Keratinocyte (primary cell): Measurements from ENCODE around the gene TMEM87B. TPM values are rescaled to one million over a fixed set of nuclear protein-coding genes. Genes with fewer than 3 reads are reported as not detected.

ENCODE experiments used
- DNase-seq: peaks from one replicate; pipeline ENCODE4 v3.0.0-alpha.2; 2011; ENCODE audit warnings: low read depth, missing footprints, low spot score
- FAIRE-seq: peaks from 2 replicates; lab custom pipeline; 2011; peaks lifted over from hg19 to GRCh38; lab: Jason Lieb, UNC
- H2AFZ ChIP-seq: 2 replicates; pipeline ENCODE4 v1.6.0; 2012; ENCODE audit warnings: low read length, control low read depth, inconsistent platforms; ENCODE audit not compliant: control insufficient read depth
- H3K27ac ChIP-seq: 2 replicates; pipeline ENCODE4 v1.5.1; 2011; ENCODE audit warnings: low read length; ENCODE audit not compliant: control insufficient read depth, insufficient read depth
- H3K27me3 ChIP-seq: 3 replicates; pipeline ENCODE4 v1.6.0; 2011; ENCODE audit warnings: low read length; ENCODE audit not compliant: control insufficient read depth, insufficient read depth; ENCODE audit errors: extremely low read depth
- H3K36me3 ChIP-seq, 2 experiments: 2 replicates in 1 of 2; 3 replicates in 1 of 2; pipeline ENCODE4 v1.5.1; 2011; ENCODE audit warnings: low read length in 2 of 2, mild to moderate bottlenecking in 1 of 2; ENCODE audit not compliant: control insufficient read depth in 2 of 2, insufficient read depth in 2 of 2; ENCODE audit errors: extremely low read depth in 1 of 2
- H3K4me1 ChIP-seq: 3 replicates; pipeline ENCODE4 v1.5.1; 2011; ENCODE audit warnings: low read length; ENCODE audit not compliant: control insufficient read depth, insufficient read depth; ENCODE audit errors: extremely low read depth
- H3K4me2 ChIP-seq: 3 replicates; pipeline ENCODE4 v1.6.0; 2011; ENCODE audit warnings: low read depth, low read length; ENCODE audit not compliant: control insufficient read depth, insufficient read depth; ENCODE audit errors: extremely low read depth
- H3K4me3 ChIP-seq, 3 experiments: fragments of 200-600 bp in 1 of 3; sonication (generic) in 1 of 3; 2 replicates in 2 of 3; 3 replicates in 1 of 3; pipeline ENCODE4 v1.5.1; 2011 to 2016; ENCODE audit warnings: low read length in 3 of 3, mild to moderate bottlenecking in 3 of 3, control low read depth in 2 of 3, inconsistent platforms in 1 of 3, low read depth in 1 of 3, mixed read lengths in 1 of 3, mixed run types in 1 of 3, moderate library complexity in 1 of 3; ENCODE audit not compliant: control insufficient read depth in 2 of 3, insufficient read depth in 2 of 3; ENCODE audit errors: extremely low read depth in 1 of 3
- H3K79me2 ChIP-seq: 2 replicates; pipeline ENCODE4 v1.6.0; 2012; ENCODE audit warnings: low read length; ENCODE audit not compliant: control insufficient read depth, insufficient read depth
- H3K9ac ChIP-seq: 3 replicates; pipeline ENCODE4 v1.6.0; 2011; ENCODE audit warnings: low read length; ENCODE audit not compliant: control insufficient read depth, insufficient read depth; ENCODE audit errors: extremely low read depth
- H3K9me1 ChIP-seq: 3 replicates; pipeline ENCODE4 v1.6.0; 2011; ENCODE audit warnings: low read length; ENCODE audit not compliant: control insufficient read depth, insufficient read depth; ENCODE audit errors: extremely low read depth
- H3K9me3 ChIP-seq: 2 replicates; pipeline ENCODE4 v1.5.1; 2012; ENCODE audit warnings: low read depth, low read length; ENCODE audit not compliant: control insufficient read depth
- H4K20me1 ChIP-seq: 3 replicates; pipeline ENCODE4 v1.6.0; 2011; ENCODE audit warnings: low read length; ENCODE audit not compliant: control insufficient read depth, insufficient read depth; ENCODE audit errors: extremely low read depth
- CTCF ChIP-seq, 3 experiments: IDR thresholded peaks in 1 of 3; conservative IDR thresholded peaks in 1 of 3; optimal IDR thresholded peaks in 1 of 3; 2 replicates in 2 of 3; 3 replicates in 1 of 3; pipeline versions ENCODE3 to v1.5.1; 2011; ENCODE audit warnings: low read length in 3 of 3, mild to moderate bottlenecking in 3 of 3, moderate library complexity in 2 of 3, control low read depth in 1 of 3, inconsistent platforms in 1 of 3; ENCODE audit not compliant: insufficient read depth in 2 of 3; ENCODE audit errors: extremely low read depth in 1 of 3
- EZH2 ChIP-seq: IDR thresholded peaks from one replicate; pipeline ENCODE4 v1.6.1; 2012; ENCODE audit warnings: inconsistent platforms, mild to moderate bottlenecking, low read length, moderate library complexity
- dilution Hi-C: fragments of 300-500 bp; cut with MboI; formaldehyde crosslinking; loops from one replicate; pipeline ENCODE4 v1.7.0; 2020; ENCODE audit warnings: low sequenced_read_pairs; ENCODE audit not compliant: extremely low pct_ligation_motif_present
- polyA plus RNA-seq, 5 experiments: library from polyadenylated mRNA; depleted of rRNA in 3 of 5; stranded (reverse) in 3 of 5; stranded (forward) in 1 of 5; unstranded in 1 of 5; fragments of >200 nt; gene quantifications; 1 replicate in 1 of 5; 2 replicates in 3 of 5; 3 replicates in 1 of 5; pipeline versions ENCODE4 v1.2.1 to v1.2.3, GENCODE V29; 2011 to 2012; ENCODE audit warnings: missing spikeins in 2 of 5, low read depth in 1 of 5, low replicate concordance in 1 of 5

The TMEM87B gene
- polyA plus RNA-seq, 1 donor (not counting 4 experiments of a cell fraction or from before 2014, with no cell fraction given): 37.3 TPM

- Histone ChIP-seq H4K20me1 (peaks cover 2% of the 10 kb centered on the region), H3K4me3 (peak overlapping the region in 2 of 3 experiments; percentile 15 to 39), H3K4me2 (peak overlapping the region; percentile 89), H3K9me3 (no peaks in the 10 kb centered on the region), H3K36me3 (no peaks in the 10 kb centered on the region), H3K9ac (peak overlapping the region; percentile 18), H3K79me2 (no peaks in the 10 kb centered on the region), H3K27me3 (no peaks in the 10 kb centered on the region), H2AFZ (no peak overlapping the region), H3K9me1 (no peaks in the 10 kb centered on the region), H3K4me1 (peaks cover 28% of the 10 kb centered on the region), H3K27ac (peak overlapping the region; percentile 10)
- DNase-seq (no peak), FAIRE-seq (no peak)
- TF ChIP-seq EZH2: no peak
- no peak for TF ChIP-seq CTCF (optimal IDR thresholded peaks at IDR 0.05 in 1 of 3, IDR thresholded peaks at IDR 0.05 in 1 of 3, conservative IDR thresholded peaks at IDR 0.05 in 1 of 3; ENCODE audit: extremely low read depth in 1 of 3, insufficient read depth in 2 of 3, low read length in 3 of 3)
- dilution Hi-C loops: no loop called here
Measured at GRCh38 chr2:112032224-112032586, 22.9 kb upstream of the TMEM87B start.

- Histone ChIP-seq H3K27me3 (no peaks in the 10 kb centered on the region), H3K36me3 (no peaks in the 10 kb centered on the region), H3K27ac (no peak overlapping the region), H3K9ac (no peak overlapping the region), H3K79me2 (no peaks in the 10 kb centered on the region), H3K9me3 (no peaks in the 10 kb centered on the region), H3K4me2 (peak overlapping the region; percentile 89), H3K4me3 (peak overlapping the region in 1 of 3 experiments; percentile 39), H4K20me1 (peaks cover 2% of the 10 kb centered on the region), H3K9me1 (no peaks in the 10 kb centered on the region), H2AFZ (no peak overlapping the region), H3K4me1 (peaks cover 28% of the 10 kb centered on the region)
- no peak for FAIRE-seq
- TF ChIP-seq EZH2 (no peak), CTCF (optimal IDR thresholded peaks at IDR 0.05 in 1 of 3, IDR thresholded peaks at IDR 0.05 in 1 of 3, conservative IDR thresholded peaks at IDR 0.05 in 1 of 3; ENCODE audit: extremely low read depth in 1 of 3, insufficient read depth in 2 of 3, low read length in 3 of 3) (peak in 2 of 3 experiments; percentile 0 to 7)
- DNase-seq: no peak
- dilution Hi-C loops: no loop called here
Measured at GRCh38 chr2:112032689-112033465, 22.2 kb upstream of the TMEM87B start.
